ENCODE data around the gene DNAJC5.

Gene DNAJC5

GRCh38 chr20:63932606-63933160, 37.8 kb downstream of the DNAJC5 start:
- H3K9me3 ChIP-seq (ENCODE audit: control insufficient read depth, insufficient read depth, low read length), result no peaks in the 10 kb centered on the region
- peaks cover 30% of the 10 kb centered on the region for H3K36me3 ChIP-seq (ENCODE audit: control insufficient read depth, insufficient read depth, low read length)
- no CpG with 5 or more reads among the region's 17 CpGs for WGBS (ENCODE audit: insufficient coverage, insufficient read length)
- no peaks in the 10 kb centered on the region for H3K27me3 ChIP-seq (ENCODE audit: control insufficient read depth, insufficient read depth, low read length)
- no peak for DNase-seq (ENCODE audit: low read depth, low spot score)
- no peak overlapping the region for H3K27ac ChIP-seq (ENCODE audit: low read length)
- no peaks in the 10 kb centered on the region for H3K4me1 ChIP-seq (ENCODE audit: control insufficient read depth, insufficient read depth, low read length)
- no peak overlapping the region for H3K4me3 ChIP-seq (ENCODE audit: low read length)

- no peaks in the 10 kb centered on the region for H3K27me3 ChIP-seq (ENCODE audit: control insufficient read depth, insufficient read depth, low read length)
- DNase-seq (ENCODE audit: low read depth, low spot score), result no peak
- H3K36me3 ChIP-seq (ENCODE audit: control insufficient read depth, insufficient read depth, low read length), result peaks cover 25% of the 10 kb centered on the region
- WGBS (ENCODE audit: insufficient coverage, insufficient read length), result no CpG with 5 or more reads among the region's 5 CpGs
- H3K9me3 ChIP-seq (ENCODE audit: control insufficient read depth, insufficient read depth, low read length), result no peaks in the 10 kb centered on the region
- H3K4me1 ChIP-seq (ENCODE audit: control insufficient read depth, insufficient read depth, low read length), result no peaks in the 10 kb centered on the region
- no peak overlapping the region for H3K27ac ChIP-seq (ENCODE audit: low read length)
- H3K4me3 ChIP-seq (ENCODE audit: low read length), result no peak overlapping the region
Observed at GRCh38 chr20:63933646-63934045, 38.7 kb downstream of the DNAJC5 start.

GRCh38 chr20:63934271-63935068, 39.5 kb downstream of the DNAJC5 start:
- Histone ChIP-seq H3K27me3 (ENCODE audit: control insufficient read depth, insufficient read depth, low read length) (no peaks in the 10 kb centered on the region), H3K27ac (ENCODE audit: low read length) (no peak overlapping the region), H3K36me3 (ENCODE audit: control insufficient read depth, insufficient read depth, low read length) (peaks cover 20% of the 10 kb centered on the region), H3K4me3 (ENCODE audit: low read length) (no peak overlapping the region), H3K9me3 (ENCODE audit: control insufficient read depth, insufficient read depth, low read length) (no peaks in the 10 kb centered on the region), H3K4me1 (ENCODE audit: control insufficient read depth, insufficient read depth, low read length) (no peaks in the 10 kb centered on the region; the same call in 1 of the 2 replicates)
- WGBS (ENCODE audit: insufficient coverage, insufficient read length), result no CpG with 5 or more reads among the region's 37 CpGs
- no peak for DNase-seq (ENCODE audit: low read depth, low spot score)

- no peaks in the 10 kb centered on the region for H3K9me3 ChIP-seq (ENCODE audit: control insufficient read depth, insufficient read depth, low read length)
- no peak overlapping the region for H3K27ac ChIP-seq (ENCODE audit: low read length)
- H3K4me1 ChIP-seq (ENCODE audit: control insufficient read depth, insufficient read depth, low read length), result no peaks in the 10 kb centered on the region; the same call in 1 of the 2 replicates
- H3K4me3 ChIP-seq (ENCODE audit: low read length), result no peak overlapping the region
- no CpG with 5 or more reads among the region's 9 CpGs for WGBS (ENCODE audit: insufficient coverage, insufficient read length)
- H3K36me3 ChIP-seq (ENCODE audit: control insufficient read depth, insufficient read depth, low read length), result peaks cover 24% of the 10 kb centered on the region
- no peak for DNase-seq (ENCODE audit: low read depth, low spot score)
- no peaks in the 10 kb centered on the region for H3K27me3 ChIP-seq (ENCODE audit: control insufficient read depth, insufficient read depth, low read length)
Observed at GRCh38 chr20:63935447-63935846, 40.5 kb downstream of the DNAJC5 start.

GRCh38 chr20:63937596-63937995, 42.7 kb downstream of the DNAJC5 start:
- Histone ChIP-seq H3K27ac (ENCODE audit: low read length) (no peak overlapping the region), H3K36me3 (ENCODE audit: control insufficient read depth, insufficient read depth, low read length) (peaks cover 16% of the 10 kb centered on the region), H3K4me1 (ENCODE audit: control insufficient read depth, insufficient read depth, low read length) (peaks cover 1% of the 10 kb centered on the region), H3K27me3 (ENCODE audit: control insufficient read depth, insufficient read depth, low read length) (no peaks in the 10 kb centered on the region), H3K4me3 (ENCODE audit: low read length) (no peak overlapping the region), H3K9me3 (ENCODE audit: control insufficient read depth, insufficient read depth, low read length) (no peaks in the 10 kb centered on the region)
- no CpG with 5 or more reads among the region's 14 CpGs for WGBS (ENCODE audit: insufficient coverage, insufficient read length)
- DNase-seq (ENCODE audit: low read depth, low spot score), result no peak

GRCh38 chr20:63939061-63939935, 44.4 kb downstream of the DNAJC5 start:
- peak overlapping the region; percentile 39; the same call in 1 of the 2 replicates for H3K4me3 ChIP-seq (ENCODE audit: low read length)
- H3K27me3 ChIP-seq (ENCODE audit: control insufficient read depth, insufficient read depth, low read length), result no peaks in the 10 kb centered on the region
- no peak overlapping the region for H3K27ac ChIP-seq (ENCODE audit: low read length)
- no peak for DNase-seq (ENCODE audit: low read depth, low spot score)
- no peaks in the 10 kb centered on the region for H3K9me3 ChIP-seq (ENCODE audit: control insufficient read depth, insufficient read depth, low read length)
- peaks cover 29% of the 10 kb centered on the region for H3K36me3 ChIP-seq (ENCODE audit: control insufficient read depth, insufficient read depth, low read length)
- WGBS (ENCODE audit: insufficient coverage, insufficient read length), result no CpG with 5 or more reads among the region's 33 CpGs
- H3K4me1 ChIP-seq (ENCODE audit: control insufficient read depth, insufficient read depth, low read length), result peaks cover 4% of the 10 kb centered on the region

- Histone ChIP-seq H3K36me3 (ENCODE audit: control insufficient read depth, insufficient read depth, low read length) (peaks cover 33% of the 10 kb centered on the region), H3K9me3 (ENCODE audit: control insufficient read depth, insufficient read depth, low read length) (no peaks in the 10 kb centered on the region), H3K4me3 (ENCODE audit: low read length) (peak overlapping the region; percentile 39; the same call in 1 of the 2 replicates), H3K27me3 (ENCODE audit: control insufficient read depth, insufficient read depth, low read length) (no peaks in the 10 kb centered on the region), H3K27ac (ENCODE audit: low read length) (no peak overlapping the region), H3K4me1 (ENCODE audit: control insufficient read depth, insufficient read depth, low read length) (peaks cover 4% of the 10 kb centered on the region)
- WGBS (ENCODE audit: insufficient coverage, insufficient read length), result no CpG with 5 or more reads among the region's 23 CpGs
- DNase-seq (ENCODE audit: low read depth, low spot score), result no peak
Observed at GRCh38 chr20:63940071-63940471, 45.1 kb downstream of the DNAJC5 start.

- Histone ChIP-seq H3K4me3 (ENCODE audit: low read length) (peak overlapping the region; percentile 39; the same call in 1 of the 2 replicates), H3K27me3 (ENCODE audit: control insufficient read depth, insufficient read depth, low read length) (no peaks in the 10 kb centered on the region), H3K27ac (ENCODE audit: low read length) (no peak overlapping the region), H3K9me3 (ENCODE audit: control insufficient read depth, insufficient read depth, low read length) (no peaks in the 10 kb centered on the region), H3K36me3 (ENCODE audit: control insufficient read depth, insufficient read depth, low read length) (peaks cover 37% of the 10 kb centered on the region), H3K4me1 (ENCODE audit: control insufficient read depth, insufficient read depth, low read length) (peaks cover 4% of the 10 kb centered on the region)
- DNase-seq (ENCODE audit: low read depth, low spot score), result no peak
- WGBS (ENCODE audit: insufficient coverage, insufficient read length), result no CpG with 5 or more reads among the region's 58 CpGs
Observed at GRCh38 chr20:63940472-63941266, 45.7 kb downstream of the DNAJC5 start.

GRCh38 chr20:63941282-63942081, 46.6 kb downstream of the DNAJC5 start:
- peak overlapping the region; percentile 39; the same call in 1 of the 2 replicates for H3K4me3 ChIP-seq (ENCODE audit: low read length)
- peaks cover 4% of the 10 kb centered on the region for H3K4me1 ChIP-seq (ENCODE audit: control insufficient read depth, insufficient read depth, low read length)
- H3K9me3 ChIP-seq (ENCODE audit: control insufficient read depth, insufficient read depth, low read length), result no peaks in the 10 kb centered on the region
- no peak for DNase-seq (ENCODE audit: low read depth, low spot score)
- H3K36me3 ChIP-seq (ENCODE audit: control insufficient read depth, insufficient read depth, low read length), result peaks cover 37% of the 10 kb centered on the region
- WGBS (ENCODE audit: insufficient coverage, insufficient read length), result no CpG with 5 or more reads among the region's 39 CpGs
- H3K27me3 ChIP-seq (ENCODE audit: control insufficient read depth, insufficient read depth, low read length), result no peaks in the 10 kb centered on the region
- H3K27ac ChIP-seq (ENCODE audit: low read length), result no peak overlapping the region

Data from iPS DF 6.9 (cell line).